HG02610 (cell line): ENCODE results near the gene COPE.
"Not testable (repeated sequence)": the region's sequence is repeated elsewhere in the genome, so short reads cannot be mapped to it uniquely, and the experiment has no call there.

Experiments
- ATAC-seq: cut with Tn5 transposase; IDR thresholded peaks from one replicate; pipeline ENCODE4 v1.9.1; 2021; ENCODE audit warnings: mild to moderate bottlenecking, moderate library complexity; ENCODE audit not compliant: unreplicated experiment

Gene COPE

DNA sequence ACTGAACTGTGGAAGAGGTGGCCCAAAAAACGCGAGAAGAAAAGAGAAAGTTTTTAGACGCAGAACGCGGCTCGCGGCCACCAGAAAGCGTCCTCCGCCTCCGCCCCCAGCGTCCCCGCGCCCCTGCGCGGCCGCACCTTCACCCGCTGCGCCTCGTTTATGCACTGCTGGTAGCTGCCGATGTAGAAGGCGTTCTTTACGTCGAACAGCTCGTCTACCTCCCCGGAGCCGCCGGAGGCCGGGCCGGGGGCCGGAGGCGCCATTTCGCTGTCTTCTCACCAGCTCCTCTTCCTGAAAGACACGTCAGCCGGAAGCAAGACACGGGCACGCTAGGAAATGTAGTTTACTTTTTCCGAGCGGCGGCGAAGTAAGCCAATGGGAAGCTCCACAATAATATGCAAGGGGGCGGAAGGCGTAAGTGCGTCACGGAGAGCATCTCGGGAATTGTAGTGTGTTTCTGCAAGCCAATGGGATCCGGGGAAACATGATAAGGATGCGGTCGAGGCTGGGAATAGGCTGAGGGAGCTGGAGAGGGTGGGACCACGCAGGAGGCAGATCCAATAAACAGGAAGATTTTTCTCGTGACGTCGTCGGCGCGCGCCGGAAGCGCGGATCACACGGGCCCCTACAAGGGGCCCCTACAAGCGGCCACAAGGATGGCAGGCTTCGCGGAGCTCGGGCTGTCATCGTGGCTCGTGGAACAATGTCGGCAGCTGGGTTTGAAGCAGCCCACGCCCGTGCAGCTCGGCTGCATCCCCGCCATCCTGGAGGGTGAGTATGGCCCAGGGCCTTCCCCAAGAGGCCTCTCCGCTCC lies at the start of gene COPE, which contains the start of gene DDX49:
TSS of gene COPE (minus strand) at position 302 of the 814 bp plus-strand sequence. CDS start at position 263, 39 bp downstream.
TSS of gene DDX49 (plus strand) at position 630 of the 814 bp plus-strand sequence. CDS start at position 657, 27 bp downstream.
- peak; percentile 90 for ATAC-seq

DNA sequence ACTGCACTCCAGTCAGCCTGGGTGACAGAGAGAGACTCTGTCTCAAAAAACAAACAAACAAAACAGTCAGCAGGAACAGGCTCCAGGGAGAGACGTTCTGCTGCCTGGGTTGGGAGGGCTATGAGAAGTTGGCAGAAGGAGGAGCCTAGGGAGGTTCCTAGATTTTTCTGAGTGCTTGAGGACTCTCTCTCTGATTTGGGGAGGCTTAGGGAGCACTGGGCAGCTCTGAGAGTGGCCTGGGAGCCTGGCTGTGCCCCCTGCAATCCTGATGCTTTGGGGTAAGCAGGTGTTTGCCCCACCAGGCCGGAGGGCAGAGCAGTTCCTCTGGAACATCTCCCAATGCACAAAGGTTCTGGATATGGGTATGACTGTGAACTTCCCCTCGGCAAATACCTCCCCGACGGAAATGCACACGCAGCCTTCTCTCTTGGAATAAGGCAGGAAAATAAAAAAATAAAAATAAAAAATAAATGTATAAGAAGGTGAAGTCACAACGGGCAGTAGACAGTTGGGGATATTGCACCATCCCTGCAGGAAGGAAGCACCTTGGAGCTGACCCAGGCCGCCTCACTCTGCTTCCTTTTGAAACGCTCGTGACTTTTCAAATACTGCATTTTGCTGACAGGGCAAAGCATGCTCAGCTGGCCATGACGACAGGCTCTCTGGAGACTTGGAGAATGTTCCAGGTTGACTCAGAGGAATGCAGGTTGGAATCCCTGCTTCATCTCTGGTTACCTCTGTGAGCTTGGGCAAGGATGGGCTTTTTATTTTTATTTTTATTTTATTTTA lies 48.4 kb upstream of the COPE start:
- ATAC-seq: no peak

GRCh38 chr19:18966307-18966706 lies 47.1 kb upstream of the COPE start:
- ATAC-seq: no peak

DNA sequence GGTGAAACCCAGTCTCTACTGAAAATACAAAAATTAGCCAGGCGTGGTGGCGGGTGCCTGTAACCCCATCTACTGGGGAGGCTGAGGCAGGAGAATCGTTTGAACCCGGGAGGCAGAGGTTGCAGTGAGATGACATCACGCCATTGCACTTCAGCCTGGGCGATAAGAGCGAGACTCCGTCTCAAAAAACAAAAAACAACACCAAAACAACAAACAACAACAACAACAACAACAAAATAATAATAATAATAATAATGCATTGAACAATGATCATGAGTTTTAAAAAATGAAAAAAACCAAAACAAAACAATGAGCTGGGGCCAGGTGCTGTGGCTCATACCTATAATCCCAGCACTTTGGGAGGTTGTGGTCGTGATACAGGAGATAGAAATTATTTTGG lies 44.9 kb upstream of the COPE start:
- no peak for ATAC-seq

DNA sequence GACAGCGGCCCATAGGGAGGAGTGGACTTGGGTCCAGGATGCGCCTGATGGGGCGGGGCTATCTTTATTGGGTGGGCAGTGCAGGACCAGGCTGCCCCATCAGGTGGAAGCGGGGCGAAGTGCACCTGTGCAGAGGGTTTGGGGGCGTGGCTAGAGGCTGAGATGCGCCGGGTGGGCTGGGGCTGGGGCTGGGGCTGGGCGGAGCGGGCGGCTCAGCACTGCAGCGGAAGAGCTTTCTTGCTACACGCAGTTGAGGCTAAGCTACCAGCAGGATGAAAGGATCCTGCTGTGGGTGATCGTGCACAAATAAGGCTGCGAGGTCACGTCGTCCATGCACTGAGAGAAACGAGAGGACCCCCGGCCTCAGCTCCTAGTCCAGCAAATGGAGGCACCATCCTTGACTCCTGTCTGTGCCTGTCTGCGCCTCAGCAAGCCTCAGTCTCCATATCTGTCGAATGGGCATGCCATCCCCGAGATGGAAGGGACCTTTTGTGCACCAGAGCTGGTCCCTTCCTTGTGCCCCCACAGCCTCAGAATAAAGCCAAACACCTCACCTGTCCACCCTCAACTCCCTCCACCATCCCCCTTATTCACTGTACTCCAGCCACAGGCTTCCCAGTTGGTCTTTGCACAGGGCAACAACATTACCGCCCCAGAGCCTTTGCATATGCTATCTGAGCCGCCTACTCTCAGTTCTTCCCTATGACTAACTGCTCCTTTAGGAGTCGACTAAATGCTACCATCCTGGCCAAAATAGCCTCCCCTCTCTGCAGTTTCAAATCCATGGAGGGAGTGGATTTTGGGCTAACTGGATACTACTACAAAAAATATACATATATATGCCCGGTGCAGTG lies 42.8 kb upstream of the COPE start:
- ATAC-seq: no peak

GRCh38 chr19:18960370-18960769 lies 41.2 kb upstream of the COPE start:
- ATAC-seq: no peak

DNA sequence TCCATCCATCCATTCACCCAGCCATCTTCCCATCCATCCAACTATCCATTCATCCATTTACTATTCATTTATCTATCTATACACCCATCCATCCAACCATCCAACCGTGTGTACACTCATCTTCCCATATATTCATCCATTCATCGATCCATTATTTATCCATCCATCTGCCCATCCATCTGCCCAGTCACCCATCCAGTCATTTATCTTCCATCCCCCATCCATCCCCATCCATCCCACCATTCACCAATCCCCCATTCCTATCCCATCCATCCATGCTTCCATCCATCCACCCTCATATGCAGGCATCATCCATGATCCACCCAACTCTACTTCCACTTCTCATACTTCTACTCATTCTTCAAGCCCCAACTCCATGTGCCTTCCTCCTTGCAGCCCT lies 35.9 kb upstream of the COPE start:
- no peak for ATAC-seq

- no peak for ATAC-seq
These were observed 34.9 kb upstream of the COPE start for GRCh38 chr19:18954094-18954493.

GRCh38 chr19:18952364-18953003 lies 33.3 kb upstream of the COPE start:
- ATAC-seq: not testable (repeated sequence)

DNA sequence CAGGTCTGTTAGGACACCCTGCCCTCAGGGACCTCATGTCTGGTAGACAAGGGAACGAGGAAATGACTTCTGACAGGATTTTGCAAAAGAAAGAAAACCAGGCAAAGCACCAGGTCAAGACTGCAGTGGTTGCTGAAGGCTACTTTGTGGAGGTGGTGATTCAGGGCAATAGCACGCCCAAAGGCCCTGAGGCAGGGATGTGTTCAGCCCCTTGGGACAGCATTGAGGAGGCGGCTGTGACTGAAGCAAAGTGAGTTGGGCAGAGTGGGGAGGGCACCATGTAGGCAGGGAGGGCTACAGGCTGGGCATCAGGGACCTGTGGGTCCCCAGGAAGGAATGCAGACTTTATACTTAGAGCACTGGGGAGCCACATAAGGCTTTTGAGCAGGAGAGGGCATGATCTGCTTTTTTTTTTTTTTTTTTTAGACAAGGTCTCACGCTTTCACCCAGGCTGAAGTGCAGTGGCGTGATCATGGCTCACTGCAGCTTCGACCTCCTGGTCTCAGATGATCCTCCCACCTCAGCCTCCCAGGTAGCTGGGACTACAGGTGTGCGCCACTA lies 32.6 kb upstream of the COPE start:
- ATAC-seq: no peak

DNA sequence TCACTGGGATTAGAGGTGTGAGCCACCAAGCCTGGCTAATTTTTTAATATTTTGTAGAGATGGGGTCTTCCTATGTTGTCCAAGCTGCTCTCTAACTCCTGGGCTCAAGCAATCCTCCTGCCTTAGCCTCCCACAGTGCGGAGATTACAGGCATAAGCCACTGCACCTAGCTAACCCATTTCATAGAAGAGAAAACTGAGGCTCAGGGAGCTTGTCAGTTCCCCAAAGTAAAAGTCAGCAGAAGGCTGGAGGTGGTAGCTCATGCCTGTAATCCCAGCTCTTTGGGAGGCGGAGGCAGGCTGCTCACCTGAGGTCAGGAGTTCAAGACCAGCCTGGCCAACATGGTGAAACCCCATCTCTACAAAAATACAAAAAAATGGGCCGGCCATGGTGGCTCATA lies 30.7 kb upstream of the COPE start:
- ATAC-seq: no peak

GRCh38 chr19:18948976-18949356 lies 29.8 kb upstream of the COPE start:
- no peak for ATAC-seq

GRCh38 chr19:18948075-18948975 lies 29.1 kb upstream of the COPE start:
- no peak for ATAC-seq

DNA sequence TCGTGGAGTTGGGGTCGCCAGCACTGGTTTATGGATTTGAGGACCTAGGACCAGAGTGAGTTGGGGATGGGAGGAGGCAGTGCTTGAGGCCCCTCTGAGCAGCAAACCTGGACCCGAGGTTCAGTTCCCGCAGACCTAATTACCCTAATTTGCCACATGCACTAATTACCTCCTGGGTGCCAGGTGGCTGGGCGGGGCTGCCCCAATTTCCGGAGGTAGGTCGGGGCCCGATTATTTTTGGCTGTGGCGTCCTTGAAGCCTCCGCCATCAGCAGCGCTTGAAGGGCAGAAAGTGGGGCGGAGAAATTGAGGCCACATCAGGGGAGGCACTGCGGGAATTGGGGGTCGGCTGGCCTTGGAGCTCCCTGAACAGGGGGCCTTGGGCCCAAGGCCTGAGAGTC lies 27.7 kb upstream of the COPE start:
- no peak for ATAC-seq

DNA sequence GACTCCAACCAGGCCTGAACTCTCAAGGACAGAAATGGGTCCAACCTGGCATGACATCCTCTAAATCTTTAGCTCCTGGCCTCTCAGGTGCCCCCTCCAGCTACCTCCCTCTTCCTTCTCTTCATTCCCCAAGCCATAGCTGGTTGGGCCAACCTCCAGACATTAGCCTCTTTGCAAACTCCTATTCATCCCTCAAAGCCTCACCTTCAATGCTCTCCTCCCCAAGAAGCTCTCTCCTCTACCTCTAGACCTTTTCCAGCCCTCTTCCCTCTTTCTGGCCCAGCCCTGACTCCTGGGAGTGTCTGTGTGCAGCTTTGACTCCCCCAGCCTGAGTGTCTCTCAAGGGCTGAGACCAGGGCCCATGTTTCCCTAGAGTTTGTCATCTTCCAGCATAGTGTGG lies 27.1 kb upstream of the COPE start:
- no peak for ATAC-seq

DNA sequence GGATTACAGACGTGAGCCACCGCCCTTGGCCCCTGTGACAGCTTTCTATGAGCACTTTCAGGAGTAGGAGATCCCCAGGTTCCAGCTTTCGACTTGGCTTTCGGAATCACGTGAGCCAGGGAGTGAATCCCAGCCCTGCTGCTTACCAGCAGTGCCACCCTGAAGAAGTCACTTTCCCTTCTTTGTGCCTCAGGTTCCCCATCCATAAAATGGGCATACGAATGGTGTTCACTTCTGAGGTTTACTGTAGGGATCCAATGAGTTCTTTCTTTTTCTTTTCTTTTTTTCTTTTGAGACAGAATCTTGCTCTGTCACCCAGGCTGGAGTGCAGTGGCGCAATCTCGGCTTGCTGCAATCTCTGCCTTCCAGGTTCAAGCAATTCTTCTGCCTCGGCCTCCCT lies 26.1 kb upstream of the COPE start:
- no peak for ATAC-seq

- no peak for ATAC-seq
These were observed 24.3 kb upstream of the COPE start for GRCh38 chr19:18943465-18943864.

DNA sequence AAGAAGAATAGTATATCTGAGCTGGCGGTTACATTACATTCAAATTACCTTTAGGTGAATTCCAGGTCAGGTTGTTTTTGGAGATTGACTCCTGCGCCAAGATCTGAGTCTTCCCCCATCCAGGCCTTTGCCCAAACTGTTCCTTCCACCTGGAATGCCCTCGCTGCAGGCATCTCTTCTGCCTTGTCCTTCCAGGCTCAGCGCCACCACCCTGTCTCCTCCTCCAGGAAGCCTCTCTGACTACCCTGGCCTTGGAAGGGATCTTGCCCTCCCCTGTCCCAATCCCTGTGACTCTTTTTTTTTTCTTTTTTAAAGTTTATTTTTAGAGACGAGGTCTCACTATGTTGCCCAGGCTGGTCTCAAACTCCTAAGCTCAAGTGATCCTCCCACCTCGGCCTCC lies 23.5 kb upstream of the COPE start:
- no peak for ATAC-seq

- no peak for ATAC-seq
These were observed 22.6 kb upstream of the COPE start for GRCh38 chr19:18941628-18942354.
